ENCODE results near the gene AOC1.

GRCh38 chr7:150823484-150824126, 28.7 kb upstream of the AOC1 start:
- no peak for TF ChIP-seq GLIS3 (CRISPR knock-in tag; IDR thresholded peaks at IDR 0.05)
- no peak for TF ChIP-seq BACH2 (CRISPR knock-in tag; IDR thresholded peaks at IDR 0.05; ENCODE audit: borderline replicate concordance)
- TF ChIP-seq ARNTL (CRISPR knock-in tag; IDR thresholded peaks at IDR 0.05; ENCODE audit: borderline replicate concordance, low read depth): no peak
- no peak for TF ChIP-seq ZNF70 (CRISPR knock-in tag; IDR thresholded peaks at IDR 0.05)
- no peak for TF ChIP-seq ESRRG (CRISPR knock-in tag; IDR thresholded peaks at IDR 0.05)
- no peak for TF ChIP-seq TCF4 (CRISPR knock-in tag; IDR thresholded peaks at IDR 0.05; ENCODE audit: borderline replicate concordance)
- TF ChIP-seq ZNF8 (CRISPR knock-in tag; IDR thresholded peaks at IDR 0.05): no peak
- TF ChIP-seq TSHZ2 (CRISPR knock-in tag; IDR thresholded peaks at IDR 0.05): no peak
- no peak for TF ChIP-seq PPARA (CRISPR knock-in tag; IDR thresholded peaks at IDR 0.05; ENCODE audit: borderline replicate concordance)
- TF ChIP-seq POU6F1 (CRISPR knock-in tag; IDR thresholded peaks at IDR 0.05; ENCODE audit: borderline replicate concordance, low read depth): no peak
- TF ChIP-seq ZFP3 (CRISPR knock-in tag; IDR thresholded peaks at IDR 0.05): no peak
